ENCODE data around the gene CD59.
"Not testable (repeated sequence)": the region's sequence is repeated elsewhere in the genome, so short reads cannot be mapped to it uniquely, and the experiment has no call there.

CD59 gene

GRCh38 chr11:33742249-33742851 lies 6.1 kb upstream of the CD59 start:
- no peak for DNase-seq

GRCh38 chr11:33741806-33742205 lies 5.6 kb upstream of the CD59 start:
- DNase-seq, result no peak

- DNase-seq, result no peak
These were observed 1.2 kb upstream of the CD59 start for GRCh38 chr11:33737362-33737821.

GRCh38 chr11:33735271-33736147 lies 714 bp downstream of the CD59 start:
- peak; percentile 53 for DNase-seq

- no peak for DNase-seq
These were observed 1.6 kb downstream of the CD59 start for GRCh38 chr11:33734441-33735270.

- DNase-seq, result no peak
These were observed 2.2 kb downstream of the CD59 start for GRCh38 chr11:33733980-33734379.

- no peak for DNase-seq
These were observed 4.3 kb downstream of the CD59 start for GRCh38 chr11:33731723-33732531.

GRCh38 chr11:33730716-33731115 lies 5.5 kb downstream of the CD59 start:
- DNase-seq, result no peak

- not testable (repeated sequence) for DNase-seq
These were observed 7.1 kb downstream of the CD59 start for GRCh38 chr11:33729072-33729664.

- DNase-seq, result not testable (repeated sequence)
These were observed 8.7 kb downstream of the CD59 start for GRCh38 chr11:33727539-33727938.

GRCh38 chr11:33725496-33725895 lies 10.7 kb downstream of the CD59 start:
- DNase-seq, result no peak

GRCh38 chr11:33724644-33725035 lies 11.6 kb downstream of the CD59 start:
- no peak for DNase-seq

- DNase-seq, result no peak
These were observed 12.9 kb downstream of the CD59 start for GRCh38 chr11:33723238-33723881.

- no peak for DNase-seq
These were observed 13.5 kb downstream of the CD59 start for GRCh38 chr11:33722590-33723234.

- DNase-seq, result no peak
These were observed 14.2 kb downstream of the CD59 start for GRCh38 chr11:33721984-33722383.

GRCh38 chr11:33721426-33721825 lies 14.8 kb downstream of the CD59 start:
- no peak for DNase-seq

- DNase-seq, result no peak
These were observed 16.6 kb downstream of the CD59 start for GRCh38 chr11:33719587-33719986.

- DNase-seq, result no peak
These were observed 17.8 kb downstream of the CD59 start for GRCh38 chr11:33718440-33718839.

GRCh38 chr11:33716243-33716642 lies 20.0 kb downstream of the CD59 start:
- peak; percentile 27 for DNase-seq

- DNase-seq, result no peak
These were observed 22.3 kb downstream of the CD59 start for GRCh38 chr11:33713856-33714398.
